Transverse colon (tissue), 4 donors: ENCODE results near the gene NUF2.

ENCODE experiments used
- POLR2A ChIP-seq: fragments of 450-650 bp; IDR thresholded peaks from one replicate; pipeline ENCODE4 v1.6.1; 2016; ENCODE audit warnings: antibody characterized with exemption, mild to moderate bottlenecking, moderate library complexity
- POLR2AphosphoS5 ChIP-seq, 3 donors: sonication (generic); formaldehyde crosslinking; IDR thresholded peaks; one replicate each; pipeline ENCODE4 v1.6.1; 2016; ENCODE audit warnings: antibody characterized with exemption in 3 of 3
- TF ChIP-seq, protein P1 (sequence below), 5 experiments: fragments of 200-600 bp in 3 of 5; fragments of 450-650 bp in 2 of 5; sonication (generic) in 3 of 5; IDR thresholded peaks; 1 replicate in 2 of 5; 2 replicates in 3 of 5; pipeline ENCODE4 v1.5.1; 2016 to 2017; ENCODE audit warnings: antibody characterized with exemption in 5 of 5, inconsistent platforms in 3 of 5, mild to moderate bottlenecking in 2 of 5, moderate library complexity in 1 of 5

DNA sequence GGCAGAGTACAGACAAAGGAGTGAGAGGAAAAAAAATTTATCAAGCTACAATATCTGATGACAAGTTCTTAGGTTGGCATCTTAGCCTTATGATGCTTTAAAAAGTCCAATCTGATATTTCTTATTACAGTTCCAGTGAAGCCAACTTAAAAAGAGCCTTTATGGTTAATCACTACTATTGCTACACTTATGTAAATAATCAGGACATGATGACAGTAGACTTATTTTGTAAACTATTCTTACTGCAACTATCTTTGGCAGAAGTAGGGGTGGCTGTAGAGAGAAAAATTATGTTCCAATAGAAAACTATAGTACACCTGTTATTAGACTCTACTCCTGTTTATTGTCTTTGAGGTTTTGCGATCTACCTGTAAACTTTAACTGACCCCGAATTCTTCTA, 25.8 kb upstream of the NUF2 start:
- TF ChIP-seq, protein P1, sequence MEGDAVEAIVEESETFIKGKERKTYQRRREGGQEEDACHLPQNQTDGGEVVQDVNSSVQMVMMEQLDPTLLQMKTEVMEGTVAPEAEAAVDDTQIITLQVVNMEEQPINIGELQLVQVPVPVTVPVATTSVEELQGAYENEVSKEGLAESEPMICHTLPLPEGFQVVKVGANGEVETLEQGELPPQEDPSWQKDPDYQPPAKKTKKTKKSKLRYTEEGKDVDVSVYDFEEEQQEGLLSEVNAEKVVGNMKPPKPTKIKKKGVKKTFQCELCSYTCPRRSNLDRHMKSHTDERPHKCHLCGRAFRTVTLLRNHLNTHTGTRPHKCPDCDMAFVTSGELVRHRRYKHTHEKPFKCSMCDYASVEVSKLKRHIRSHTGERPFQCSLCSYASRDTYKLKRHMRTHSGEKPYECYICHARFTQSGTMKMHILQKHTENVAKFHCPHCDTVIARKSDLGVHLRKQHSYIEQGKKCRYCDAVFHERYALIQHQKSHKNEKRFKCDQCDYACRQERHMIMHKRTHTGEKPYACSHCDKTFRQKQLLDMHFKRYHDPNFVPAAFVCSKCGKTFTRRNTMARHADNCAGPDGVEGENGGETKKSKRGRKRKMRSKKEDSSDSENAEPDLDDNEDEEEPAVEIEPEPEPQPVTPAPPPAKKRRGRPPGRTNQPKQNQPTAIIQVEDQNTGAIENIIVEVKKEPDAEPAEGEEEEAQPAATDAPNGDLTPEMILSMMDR (IDR thresholded peaks at IDR 0.05): no peak
- no peak for TF ChIP-seq POLR2AphosphoS5 (IDR thresholded peaks at IDR 0.05)
- no peak for TF ChIP-seq POLR2A
